GM23248 (cell line): ENCODE data around the gene DPT. TPM values are rescaled to one million over a fixed set of nuclear protein-coding genes. Genes with fewer than 3 reads are reported as not detected.

Experiments
- DNase-seq: peaks from one replicate; pipeline ENCODE4 v3.0.0-alpha.2; 2015
- H2AFZ ChIP-seq: fragments of 200-600 bp; sonication (generic); 2 replicates; pipeline ENCODE4 v1.6.1; 2016; ENCODE audit warnings: antibody characterized with exemption
- H3F3A ChIP-seq: fragments of 200-600 bp; sonication (generic); 2 replicates; pipeline ENCODE4 v1.6.1; 2016; ENCODE audit warnings: mild to moderate bottlenecking, antibody characterized with exemption, mixed run types; ENCODE audit not compliant: insufficient read depth
- H3K27ac ChIP-seq: fragments of 200-600 bp; sonication (generic); 2 replicates; pipeline ENCODE4 v1.5.1; 2016; ENCODE audit warnings: mild to moderate bottlenecking
- H3K27me3 ChIP-seq: fragments of 200-600 bp; sonication (generic); replicated peaks from 2 replicates; pipeline ENCODE4 v1.6.1; 2016; ENCODE audit warnings: mild to moderate bottlenecking; ENCODE audit not compliant: insufficient read depth
- H3K36me3 ChIP-seq: fragments of 200-600 bp; sonication (generic); 2 replicates; pipeline ENCODE4 v1.6.1; 2016; ENCODE audit warnings: low read depth, mild to moderate bottlenecking
- H3K4me1 ChIP-seq: fragments of 200-600 bp; sonication (generic); 2 replicates; pipeline ENCODE4 v1.6.1; 2016; ENCODE audit warnings: mild to moderate bottlenecking; ENCODE audit not compliant: insufficient read depth
- H3K4me2 ChIP-seq: fragments of 200-600 bp; sonication (generic); one replicate; pipeline ENCODE4 v1.6.1; 2016; ENCODE audit warnings: mild to moderate bottlenecking; ENCODE audit not compliant: unreplicated experiment
- H3K4me3 ChIP-seq: fragments of 200-600 bp; sonication (generic); 2 replicates; pipeline ENCODE4 v1.5.1; 2016; ENCODE audit warnings: mild to moderate bottlenecking
- H3K79me2 ChIP-seq: fragments of 200-600 bp; sonication (generic); 2 replicates; pipeline ENCODE4 v1.6.1; 2016; ENCODE audit warnings: mild to moderate bottlenecking; ENCODE audit not compliant: insufficient read depth
- H3K9ac ChIP-seq: fragments of 200-600 bp; sonication (generic); 2 replicates; pipeline ENCODE4 v1.6.1; 2016; ENCODE audit warnings: mild to moderate bottlenecking
- H3K9me2 ChIP-seq: fragments of 200-600 bp; sonication (generic); 2 replicates; pipeline ENCODE4 v1.6.1; 2016; ENCODE audit warnings: mixed run types, mild to moderate bottlenecking, moderate library complexity; ENCODE audit not compliant: insufficient read depth
- H3K9me3 ChIP-seq: fragments of 200-600 bp; sonication (generic); one replicate; pipeline ENCODE4 v1.6.1; 2017; ENCODE audit warnings: low read depth
- H4K20me1 ChIP-seq: fragments of 200-600 bp; sonication (generic); 2 replicates; pipeline ENCODE4 v1.6.0; 2016; ENCODE audit not compliant: insufficient read depth
- EZH2 ChIP-seq: fragments of 200-600 bp; sonication (generic); IDR thresholded peaks from 2 replicates; pipeline ENCODE4 v1.6.1; 2018; ENCODE audit warnings: antibody characterized with exemption, mild to moderate bottlenecking; ENCODE audit not compliant: insufficient read depth, poor library complexity, severe bottlenecking
- EZH2phosphoT487 ChIP-seq: fragments of 200-600 bp; sonication (generic); IDR thresholded peaks from 2 replicates; pipeline ENCODE4 v1.6.1; 2018; ENCODE audit warnings: antibody characterized with exemption, moderate library complexity, mild to moderate bottlenecking, low read depth; ENCODE audit not compliant: insufficient read depth
- WGBS, 2 experiments: methylation state at CpG; one replicate each; pipeline ENCODE4 v1.1.6; 2015 to 2017; ENCODE audit warnings: low lambda C conversion rate in 2 of 2, low coverage in 1 of 2; ENCODE audit errors: missing lambda C conversion rate in 2 of 2; 5-methylcytosine and 5-hydroxymethylcytosine counted together
- in situ Hi-C: fragments of 300-500 bp; cut with MboI; formaldehyde crosslinking; loops from 2 replicates; pipeline ENCODE4 v1.15.0; 2020
- polyA plus RNA-seq: library from polyadenylated mRNA; unstranded; fragments of >200 nt; fragmentation: Nextera tagmentation; extraction: Ambion mirVana; gene quantifications from 2 replicates; pipeline ENCODE4 v1.2.1, GENCODE V29; 2016
- total RNA-seq: library from RNA; depleted of rRNA; stranded (reverse); fragments of >200 nt; shearing (Covaris generic); gene quantifications from 2 replicates; pipeline ENCODE4 v1.2.3, GENCODE V29; 2014

Gene DPT
- total and polyA plus RNA-seq, 2 experiments from 2014 or later = 14.9 to 20.0 TPM

DNA sequence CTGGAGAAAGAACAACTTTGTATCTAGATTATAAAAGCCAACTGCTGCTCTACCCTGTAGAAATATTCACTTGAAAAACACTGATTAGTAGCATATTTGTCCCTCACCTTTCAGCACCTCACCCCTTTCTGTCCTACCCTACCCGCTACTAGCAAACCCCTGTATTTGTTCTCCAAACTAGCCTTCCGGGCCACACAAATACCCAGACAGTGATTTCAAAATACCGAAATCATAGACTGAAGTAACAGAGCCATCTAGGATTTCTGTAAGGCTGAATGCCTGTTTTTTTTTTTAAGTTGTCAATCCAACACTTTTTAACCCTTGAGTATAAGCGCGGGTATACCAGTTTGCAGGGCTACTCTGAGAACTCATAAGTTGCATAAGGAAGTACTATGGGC is 398 bp upstream of the DPT start:
- in situ Hi-C loops = no loop called here
- Histone ChIP-seq H3K9me3 (no peaks in the 10 kb centered on the region), H3K36me3 (no peaks in the 10 kb centered on the region), H3K4me1 (peaks cover 19% of the 10 kb centered on the region), H3K27me3 (no peaks in the 10 kb centered on the region), H3K4me3 (no peak overlapping the region), H3K9ac (no peak overlapping the region), H3K4me2 (peak overlapping the region; percentile 78), H2AFZ (peak overlapping the region; percentile 4; the same call in 1 of the 2 replicates), H3K79me2 (no peaks in the 10 kb centered on the region), H3K27ac (no peak overlapping the region), H3K9me2 (no peaks in the 10 kb centered on the region), H4K20me1 (no peaks in the 10 kb centered on the region), H3F3A (peaks cover 6% of the 10 kb centered on the region; the same call in 1 of the 2 replicates)
- DNase-seq = no peak
- TF ChIP-seq EZH2phosphoT487 = no peak
- no peak for TF ChIP-seq EZH2
- 41 to 46% methylated on average over 5 of the region's 5 CpGs for WGBS, 2 experiments

DNA sequence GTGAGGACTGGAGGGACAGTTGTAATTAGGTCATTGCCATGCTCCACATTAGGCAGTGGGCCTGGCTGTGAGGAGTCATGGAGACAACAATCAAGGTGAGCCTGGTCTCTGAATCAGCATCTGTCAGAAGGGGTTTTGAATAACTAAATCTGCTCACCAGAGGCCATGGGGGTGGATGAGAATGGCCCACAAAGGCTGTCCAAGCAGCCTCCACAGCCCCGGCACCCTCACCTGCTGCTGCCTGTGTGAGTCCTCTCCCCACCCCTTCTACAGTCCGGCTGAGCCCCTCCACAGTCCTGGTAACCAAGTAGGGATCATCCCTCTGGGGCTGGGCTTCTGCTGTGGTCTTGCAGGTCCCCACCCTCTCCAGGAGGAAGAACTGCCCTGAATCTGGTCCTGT is 2.3 kb downstream of the DPT start:
- 47 to 63% methylated on average over 2 of the region's 2 CpGs for WGBS, 2 experiments
- H3K79me2 ChIP-seq = no peaks in the 10 kb centered on the region
- H3K4me2 ChIP-seq = no peak overlapping the region
- in situ Hi-C loops = no loop called here
- H3K9ac ChIP-seq = no peak overlapping the region
- H3K36me3 ChIP-seq = no peaks in the 10 kb centered on the region
- H2AFZ ChIP-seq = no peak overlapping the region
- no peak for TF ChIP-seq EZH2phosphoT487
- TF ChIP-seq EZH2 = no peak
- no peak overlapping the region for H3K27ac ChIP-seq
- no peak for DNase-seq
- H3K4me1 ChIP-seq = peaks cover 19% of the 10 kb centered on the region
- H3K9me3 ChIP-seq = no peaks in the 10 kb centered on the region
- H4K20me1 ChIP-seq = no peaks in the 10 kb centered on the region
- H3F3A ChIP-seq = peaks cover 6% of the 10 kb centered on the region; the same call in 1 of the 2 replicates
- no peak overlapping the region for H3K4me3 ChIP-seq
- 0 out of 2 replicates have a peak, but pooled peaks cover 2% of the 10 kb centered on the region for H3K27me3 ChIP-seq
- no peaks in the 10 kb centered on the region for H3K9me2 ChIP-seq

DNA sequence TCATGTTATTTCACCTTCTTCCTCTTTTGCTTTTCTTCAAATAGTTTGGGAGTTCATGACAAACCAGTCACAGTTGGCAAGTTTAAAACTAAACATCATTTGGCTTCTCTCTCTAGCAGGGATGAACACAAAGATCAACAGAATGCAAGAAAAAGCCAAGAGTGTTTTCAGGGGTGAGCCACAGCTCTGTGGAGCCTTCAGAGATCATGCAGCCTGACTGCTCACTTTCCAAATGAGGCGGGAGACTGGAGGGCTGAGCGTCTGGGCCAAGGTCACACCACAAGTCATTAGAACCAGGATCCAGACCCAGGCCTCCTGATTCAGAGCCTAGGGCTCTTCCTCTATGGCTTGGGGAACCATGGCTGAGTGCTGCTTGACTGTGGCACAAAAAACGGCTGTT is 2.7 kb downstream of the DPT start:
- peak; percentile 46 for DNase-seq
- in situ Hi-C loops = no loop called here
- no peak overlapping the region for H3K4me2 ChIP-seq
- H4K20me1 ChIP-seq = no peaks in the 10 kb centered on the region
- H3K79me2 ChIP-seq = no peaks in the 10 kb centered on the region
- 0 out of 2 replicates have a peak, but pooled peaks cover 4% of the 10 kb centered on the region for H3K27me3 ChIP-seq
- H3K27ac ChIP-seq = no peak overlapping the region
- 44 to 56% methylated on average over 3 of the region's 3 CpGs for WGBS, 2 experiments
- no peak overlapping the region for H3K9ac ChIP-seq
- no peaks in the 10 kb centered on the region for H3K36me3 ChIP-seq
- no peak for TF ChIP-seq EZH2phosphoT487
- TF ChIP-seq EZH2 = no peak
- no peak overlapping the region for H2AFZ ChIP-seq
- peaks cover 6% of the 10 kb centered on the region; the same call in 1 of the 2 replicates for H3F3A ChIP-seq
- H3K4me3 ChIP-seq = no peak overlapping the region
- peaks cover 19% of the 10 kb centered on the region for H3K4me1 ChIP-seq
- H3K9me2 ChIP-seq = no peaks in the 10 kb centered on the region
- no peaks in the 10 kb centered on the region for H3K9me3 ChIP-seq

DNA sequence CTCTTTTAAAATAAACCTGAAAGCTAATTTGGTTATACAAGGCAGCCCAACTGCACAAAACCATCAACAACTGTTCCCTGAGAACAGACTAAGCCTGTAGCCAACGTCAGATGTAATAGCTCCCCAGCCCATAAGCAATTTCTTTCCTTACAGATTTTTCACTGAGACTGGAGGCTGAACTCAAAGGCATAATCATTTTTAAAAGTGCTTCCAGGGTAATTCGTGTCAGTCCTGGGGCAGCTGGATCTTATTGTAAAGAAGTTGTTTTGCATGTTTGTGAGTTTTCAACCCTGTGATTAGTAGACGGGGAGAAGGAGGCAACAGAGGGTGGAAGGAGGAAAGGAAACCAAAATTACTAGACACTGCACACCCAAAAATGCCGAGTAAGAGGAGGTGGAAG is 3.2 kb downstream of the DPT start:
- Histone ChIP-seq H3K27me3 (0 out of 2 replicates have a peak, but pooled peaks cover 4% of the 10 kb centered on the region), H2AFZ (no peak overlapping the region), H3K4me1 (peaks cover 19% of the 10 kb centered on the region), H3K79me2 (no peaks in the 10 kb centered on the region), H3K4me2 (no peak overlapping the region), H3K9me2 (no peaks in the 10 kb centered on the region), H3K9me3 (no peaks in the 10 kb centered on the region), H3F3A (peaks cover 6% of the 10 kb centered on the region; the same call in 1 of the 2 replicates), H4K20me1 (no peaks in the 10 kb centered on the region), H3K4me3 (no peak overlapping the region), H3K27ac (no peak overlapping the region), H3K36me3 (no peaks in the 10 kb centered on the region), H3K9ac (no peak overlapping the region)
- in situ Hi-C loops = no loop called here
- TF ChIP-seq EZH2 (no peak), EZH2phosphoT487 (no peak)
- WGBS, 2 experiments = 40 to 50% methylated on average over 4 of the region's 4 CpGs
- DNase-seq = no peak
